HG03558 (cell line): ENCODE measurements around the gene WWC1.

ENCODE experiments used
- ATAC-seq: cut with Tn5 transposase; IDR thresholded peaks from one replicate; pipeline ENCODE4 v1.9.1; 2021; ENCODE audit warnings: moderate number of reproducible peaks; ENCODE audit not compliant: unreplicated experiment; ENCODE audit errors: extremely low read depth

The WWC1 gene

DNA sequence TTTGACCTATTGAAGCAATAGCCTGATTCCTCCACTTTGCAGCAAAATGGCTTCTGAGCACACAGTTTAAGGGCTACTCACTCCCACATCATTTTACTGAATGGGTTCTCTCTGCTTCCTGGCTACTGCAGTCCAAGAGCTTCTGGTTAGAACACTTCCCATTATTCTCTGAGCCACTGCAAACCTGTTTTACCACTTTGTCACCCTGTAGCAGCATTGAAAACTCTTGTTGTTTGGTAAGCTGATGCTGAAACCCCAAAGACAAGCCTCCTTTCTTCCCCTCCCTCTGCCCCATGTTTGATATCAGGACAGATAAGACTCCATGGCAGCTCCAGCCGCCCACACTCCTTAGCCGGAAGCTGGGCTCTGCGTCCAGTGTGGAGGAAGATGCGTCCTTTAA is 110.4 kb downstream of the WWC1 start:
- ATAC-seq: no peak

DNA sequence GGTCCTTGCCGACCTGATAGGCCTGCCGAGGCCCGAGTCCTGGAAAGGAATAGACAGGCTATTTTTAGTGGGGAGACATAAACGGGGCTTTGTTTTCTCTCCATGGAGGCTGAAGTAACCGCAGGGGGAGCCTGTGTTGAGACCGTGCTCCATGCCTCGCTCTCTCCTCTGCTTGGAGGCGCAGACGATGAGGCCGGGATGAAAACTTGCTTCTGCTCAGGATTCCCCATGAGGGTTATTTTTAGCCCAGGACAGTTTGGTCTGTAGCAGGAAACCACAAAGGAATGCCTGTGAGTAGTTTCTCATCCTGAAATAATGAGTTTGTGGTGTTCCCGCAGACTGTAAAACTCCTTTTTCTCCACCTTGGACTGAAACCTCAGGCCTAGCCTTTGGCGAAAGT is 112.9 kb downstream of the WWC1 start:
- no peak for ATAC-seq

DNA sequence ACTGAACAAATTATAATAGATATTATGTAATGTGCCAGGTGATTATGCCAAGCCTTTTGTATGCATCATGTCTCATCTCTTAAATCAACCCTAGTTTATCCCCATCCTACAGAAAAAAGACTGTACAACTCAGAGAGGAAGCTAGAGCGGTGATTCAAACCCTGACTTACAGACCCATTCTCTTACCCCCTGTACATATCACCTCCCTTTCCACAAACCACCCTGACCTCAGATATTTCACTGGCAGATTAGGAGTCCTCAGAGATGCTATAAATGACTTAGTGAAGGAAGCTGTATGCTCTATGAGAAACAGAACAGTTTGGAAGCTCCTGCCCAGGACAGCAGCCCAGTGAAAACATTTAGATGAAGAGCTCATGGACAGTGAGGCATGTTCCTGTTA is 115.8 kb downstream of the WWC1 start:
- ATAC-seq: no peak

DNA sequence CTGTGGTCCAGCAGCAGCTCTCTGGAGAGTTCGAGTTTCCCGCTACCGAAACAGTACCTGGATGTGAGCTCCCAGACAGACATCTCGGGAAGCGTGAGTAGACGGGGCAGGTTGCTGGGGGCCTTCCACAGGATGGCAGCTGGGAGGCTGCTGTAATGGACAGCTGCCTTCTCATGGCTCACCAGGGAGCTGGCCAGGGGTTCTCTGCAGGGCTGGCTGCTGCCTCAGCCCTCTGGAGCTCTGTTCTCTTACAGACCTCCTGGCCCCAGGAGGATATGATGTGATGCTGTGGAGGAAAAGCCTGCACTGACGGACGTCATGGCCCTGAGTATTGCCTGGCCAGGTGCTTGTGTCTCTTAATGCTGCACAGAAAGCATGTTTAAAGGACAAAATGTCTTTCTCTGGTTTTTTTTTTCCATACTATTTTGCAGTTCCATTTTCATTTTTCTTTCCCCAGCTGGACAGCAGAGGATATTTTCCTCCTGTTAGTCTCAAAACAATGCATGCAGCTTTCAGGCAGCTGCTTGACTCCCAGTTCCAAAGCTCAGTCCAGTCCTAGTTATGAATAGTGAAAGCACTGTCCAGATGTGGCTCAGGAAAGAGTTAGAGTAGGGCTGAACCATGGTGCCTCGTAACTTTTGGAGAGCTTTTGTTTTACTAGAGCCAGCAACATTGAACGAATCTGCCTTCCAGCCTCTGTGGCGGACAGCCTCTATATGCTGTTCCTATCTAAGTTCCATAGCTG is 117.3 kb downstream of the WWC1 start:
- no peak for ATAC-seq

DNA sequence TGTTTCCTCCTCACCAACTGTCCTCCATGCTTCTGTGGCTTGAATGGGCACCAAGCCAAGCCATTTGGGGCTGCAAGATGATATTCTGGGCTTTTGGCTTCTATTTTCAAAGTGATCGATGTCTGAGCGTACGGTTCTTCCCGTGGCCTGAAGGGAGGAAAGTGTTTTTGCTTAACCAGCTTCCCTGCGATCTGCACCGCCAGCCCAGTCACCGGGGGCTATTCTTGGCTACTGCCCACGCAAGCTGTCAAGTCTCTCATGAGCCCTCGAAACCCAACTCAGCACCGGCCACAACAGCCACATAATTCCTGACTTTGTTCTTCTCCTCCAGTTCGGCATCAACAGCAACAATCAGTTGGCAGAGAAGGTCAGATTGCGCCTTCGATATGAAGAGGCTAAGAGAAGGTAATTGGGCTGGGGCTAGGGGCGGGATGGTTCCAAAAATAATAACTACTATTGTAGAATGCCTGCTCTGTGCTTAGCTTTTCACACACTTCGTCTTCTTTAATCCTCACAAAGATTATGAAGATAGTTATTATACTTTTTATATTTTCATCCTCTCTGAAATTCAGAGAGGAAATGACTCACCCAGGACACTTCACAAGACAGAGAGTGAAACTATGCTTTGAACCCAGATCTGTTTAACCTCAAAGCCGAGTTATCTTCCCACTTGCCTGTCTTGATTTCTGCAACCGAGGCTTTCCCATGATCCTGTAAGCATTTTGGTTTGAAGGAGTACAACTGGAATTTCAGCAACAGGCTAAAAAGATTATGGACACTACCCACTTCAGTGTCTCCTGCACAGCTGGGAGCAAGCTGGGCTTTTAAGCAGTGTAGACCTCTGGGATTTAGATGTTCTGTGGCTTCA is 118.4 kb downstream of the WWC1 start:
- no peak for ATAC-seq

DNA sequence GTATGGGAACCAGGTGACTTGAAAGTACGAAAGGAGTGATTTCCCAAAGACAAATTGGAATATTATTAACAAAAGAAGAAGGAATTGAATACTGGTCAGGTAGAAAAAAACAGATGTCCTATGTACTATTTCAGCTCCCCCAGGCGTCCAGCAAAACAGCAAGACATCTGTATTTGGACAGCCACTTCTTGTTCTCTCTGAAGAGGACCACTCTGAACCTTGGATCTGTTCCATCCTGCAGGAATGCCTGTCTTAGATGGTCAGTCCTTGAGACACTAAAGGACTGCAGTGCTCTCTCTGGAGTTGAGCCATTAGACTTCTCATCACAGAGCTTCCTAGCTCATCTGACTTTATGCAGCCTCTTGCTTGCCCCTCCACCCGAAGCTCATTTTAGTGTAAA is 120.4 kb downstream of the WWC1 start:
- no peak for ATAC-seq

DNA sequence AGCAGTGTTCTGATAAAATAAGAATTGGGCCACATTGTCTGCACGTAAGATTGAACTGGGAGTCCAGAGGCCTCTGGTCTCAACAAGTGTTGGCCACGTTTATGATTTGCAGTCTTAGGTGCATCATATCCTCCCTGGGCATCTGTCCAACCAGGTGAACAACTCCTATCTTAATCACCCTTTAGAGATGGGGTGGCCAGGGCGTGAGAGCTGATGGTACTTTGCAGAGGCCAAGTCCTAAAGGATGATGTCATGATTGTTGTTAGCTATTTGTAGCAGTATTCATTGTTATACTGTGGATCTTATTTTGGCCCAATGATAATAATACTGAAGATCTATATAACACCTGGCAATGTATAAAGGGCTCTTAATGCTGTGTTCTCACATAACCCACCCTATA is 121.6 kb downstream of the WWC1 start:
- no peak for ATAC-seq

DNA sequence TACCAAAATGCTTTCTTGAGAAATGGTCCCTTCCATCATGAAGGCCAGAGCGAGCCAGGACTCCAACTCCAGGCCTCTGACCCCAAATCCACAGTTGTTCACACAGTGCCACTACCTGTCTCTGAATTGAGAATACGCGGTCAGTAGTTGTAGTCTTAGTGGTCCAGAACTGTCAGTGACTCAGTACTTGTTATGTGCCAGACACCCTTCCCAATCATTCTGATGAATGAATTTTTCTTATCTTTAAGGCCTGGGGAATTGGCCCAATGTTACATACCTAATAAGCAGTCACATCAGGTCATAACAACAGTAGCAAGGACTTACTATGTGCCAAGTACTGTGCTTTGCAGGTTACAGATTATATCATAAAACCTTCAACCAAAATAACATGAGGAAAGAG is 122.2 kb downstream of the WWC1 start:
- ATAC-seq: no peak

DNA sequence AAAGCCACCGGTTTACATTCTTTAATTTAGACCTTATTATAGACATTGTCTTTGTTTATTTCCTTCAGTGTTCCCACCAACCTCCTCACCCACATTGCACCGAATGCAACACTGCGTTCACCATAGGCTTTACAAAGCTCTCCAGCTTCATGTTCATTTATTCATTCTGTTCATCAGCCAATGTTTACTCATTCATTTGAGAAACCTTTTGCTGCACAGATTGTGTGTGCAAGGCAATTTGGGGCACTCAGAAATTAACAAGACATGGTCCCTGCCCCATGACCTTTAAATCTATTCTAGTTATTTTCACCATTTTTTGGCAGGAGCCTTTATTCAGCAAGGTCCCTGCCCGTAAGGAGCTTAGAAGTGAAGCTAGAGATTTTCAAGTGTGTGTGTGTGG is 124.0 kb downstream of the WWC1 start:
- no peak for ATAC-seq

DNA sequence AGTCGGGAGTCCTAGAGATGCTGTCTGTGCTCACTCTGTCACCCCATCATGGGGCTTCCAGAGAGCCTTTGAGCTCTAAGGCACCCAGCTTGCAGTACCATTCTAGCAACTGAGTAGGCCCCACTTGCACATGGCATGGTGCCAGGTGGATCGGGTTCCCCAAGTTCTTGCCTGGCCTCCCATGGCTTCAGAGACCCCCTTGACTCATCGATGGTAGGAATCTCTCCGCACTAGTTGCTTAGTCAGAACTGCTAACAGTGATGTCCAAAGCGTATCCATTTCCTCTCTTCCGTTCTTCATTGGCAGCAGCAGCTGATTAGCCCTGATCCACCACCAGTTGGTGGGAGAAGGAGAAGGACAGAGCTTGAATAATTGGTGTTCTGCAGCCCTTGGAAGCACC is 124.5 kb downstream of the WWC1 start:
- ATAC-seq: no peak

DNA sequence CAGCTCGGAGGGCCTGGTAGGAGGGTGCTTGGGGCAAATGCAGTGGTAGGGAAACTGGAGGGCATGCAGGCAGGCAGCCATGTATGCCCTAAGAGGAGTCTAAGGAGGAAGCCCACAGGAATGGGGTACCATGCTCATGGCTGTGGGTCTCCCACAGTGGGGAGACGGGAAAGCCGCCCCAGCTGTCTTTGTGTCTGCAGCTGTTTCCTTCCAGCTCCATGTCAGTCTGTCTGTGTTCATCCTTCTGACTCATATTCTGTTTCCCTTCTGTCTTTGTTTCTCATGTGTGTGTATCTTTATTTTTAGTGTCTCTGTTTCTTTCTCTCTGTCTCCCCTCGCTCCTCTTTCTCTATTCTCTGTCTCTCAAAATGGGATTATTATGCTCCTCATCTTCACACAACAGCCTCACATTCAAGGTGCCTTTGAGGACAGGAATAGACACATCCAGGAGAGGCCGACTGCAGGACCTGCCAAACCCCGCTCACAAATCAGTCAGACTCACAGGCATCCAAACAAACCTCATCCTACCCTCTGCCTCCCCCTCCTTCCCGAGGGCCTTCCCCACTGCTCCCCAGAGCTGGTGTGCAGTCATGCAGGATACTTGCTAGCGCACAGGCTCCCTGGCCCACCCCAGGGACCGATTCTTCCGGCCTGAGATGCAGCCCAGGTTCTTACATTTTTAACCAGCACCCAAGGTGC is 126.4 kb downstream of the WWC1 start:
- no peak for ATAC-seq

DNA sequence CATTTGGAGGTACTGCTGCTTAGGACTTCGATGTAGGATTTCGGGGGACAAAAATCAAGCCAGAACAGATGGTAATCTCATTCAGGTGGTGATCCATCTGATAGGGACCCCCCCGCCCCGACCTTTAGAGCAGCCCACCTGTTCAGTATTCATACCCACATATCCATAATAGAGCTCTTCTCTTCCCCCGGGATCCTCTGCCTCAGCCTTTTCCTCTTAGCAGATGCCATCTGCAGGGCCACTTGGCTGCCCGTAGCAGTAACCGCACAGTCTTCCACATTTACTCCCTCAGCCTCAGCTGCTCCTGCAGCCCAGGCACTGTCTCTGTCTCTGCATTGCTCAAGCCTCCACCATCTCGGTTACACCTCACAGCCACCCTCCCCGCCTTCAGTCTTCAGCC is 129.0 kb downstream of the WWC1 start:
- no peak for ATAC-seq

DNA sequence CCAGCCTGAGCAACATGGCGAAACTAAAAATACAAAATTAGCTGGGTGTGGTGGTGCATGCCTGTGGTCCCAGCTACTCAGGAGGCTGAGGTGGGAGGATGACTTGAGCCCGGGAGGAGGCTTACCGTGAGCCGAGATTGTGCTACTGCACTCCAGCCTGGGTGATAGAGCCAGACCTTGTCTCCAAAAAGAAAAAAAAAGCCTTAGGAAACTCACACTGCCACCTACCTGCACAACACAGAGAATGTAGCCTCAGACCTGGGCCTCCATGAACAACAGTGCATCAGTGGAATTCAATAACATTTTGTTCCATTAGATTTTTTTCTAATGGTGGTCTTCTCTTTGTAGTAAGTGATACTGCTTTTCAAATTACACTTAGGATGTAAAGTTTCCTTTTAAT is 131.0 kb downstream of the WWC1 start:
- no peak for ATAC-seq

DNA sequence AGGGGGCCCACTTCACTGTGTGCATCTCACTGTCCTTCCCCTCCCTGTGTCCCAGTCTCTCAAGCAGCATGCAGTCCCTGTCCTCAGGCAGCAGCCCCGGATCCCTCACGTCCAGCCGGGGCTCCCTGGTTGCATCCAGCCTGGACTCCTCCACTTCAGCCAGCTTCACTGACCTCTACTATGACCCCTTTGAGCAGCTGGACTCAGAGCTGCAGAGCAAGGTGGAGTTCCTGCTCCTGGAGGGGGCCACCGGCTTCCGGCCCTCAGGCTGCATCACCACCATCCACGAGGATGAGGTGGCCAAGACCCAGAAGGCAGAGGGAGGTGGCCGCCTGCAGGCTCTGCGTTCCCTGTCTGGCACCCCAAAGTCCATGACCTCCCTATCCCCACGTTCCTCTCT is 132.0 kb downstream of the WWC1 start:
- no peak for ATAC-seq

DNA sequence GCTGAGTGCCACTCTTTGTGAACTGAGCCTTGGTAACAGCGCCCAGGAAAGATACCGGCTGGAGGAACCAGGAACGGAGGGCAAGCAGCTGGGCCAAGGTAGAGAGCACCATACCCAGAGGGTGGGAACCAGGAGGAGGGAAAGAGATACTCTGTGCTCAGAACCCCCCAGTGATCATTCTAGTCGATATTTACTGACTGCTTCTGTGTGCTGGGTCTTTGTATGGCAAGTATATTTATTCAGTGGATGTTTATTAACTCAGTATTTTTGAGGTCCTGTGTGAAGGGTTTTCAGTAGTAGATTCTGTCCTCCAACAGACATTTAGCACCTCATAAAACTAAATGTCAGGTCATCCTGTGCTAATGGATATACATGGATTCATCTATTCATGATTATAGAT is 132.5 kb downstream of the WWC1 start:
- ATAC-seq: no peak

DNA sequence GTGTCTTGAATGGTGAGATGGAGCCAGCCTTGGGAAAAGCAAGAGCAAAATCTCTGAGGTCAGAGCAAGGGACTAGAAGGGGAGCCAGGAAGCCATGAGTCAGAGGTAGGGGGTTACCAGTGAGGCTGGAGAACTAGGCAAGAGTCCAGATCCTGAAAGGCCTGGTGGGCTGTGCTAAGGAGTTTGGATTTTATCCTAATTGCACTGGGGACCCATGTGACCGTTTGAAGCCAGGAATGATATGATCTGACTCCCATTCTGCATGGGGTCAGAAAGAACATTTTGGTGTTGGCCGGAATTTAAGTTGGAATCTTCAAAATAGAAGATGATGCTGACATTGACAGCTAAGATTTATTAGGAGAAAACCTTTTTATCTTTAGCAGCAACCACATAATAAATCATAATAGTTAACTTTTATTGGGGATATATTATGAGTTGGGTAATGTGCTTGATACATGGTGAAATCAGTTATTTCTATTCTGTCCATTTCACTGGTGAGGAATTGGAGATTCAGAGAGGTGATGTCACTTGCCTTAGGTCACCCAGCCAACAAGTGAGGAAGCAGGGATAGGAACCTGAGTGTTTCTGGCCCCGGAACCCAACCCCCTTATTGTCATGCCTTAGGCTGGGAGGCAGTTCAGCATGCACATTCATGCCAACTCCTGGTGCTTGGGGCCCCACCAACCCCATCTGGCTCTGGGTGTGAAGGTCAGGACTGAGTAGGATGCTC is 133.3 kb downstream of the WWC1 start:
- no peak for ATAC-seq

DNA sequence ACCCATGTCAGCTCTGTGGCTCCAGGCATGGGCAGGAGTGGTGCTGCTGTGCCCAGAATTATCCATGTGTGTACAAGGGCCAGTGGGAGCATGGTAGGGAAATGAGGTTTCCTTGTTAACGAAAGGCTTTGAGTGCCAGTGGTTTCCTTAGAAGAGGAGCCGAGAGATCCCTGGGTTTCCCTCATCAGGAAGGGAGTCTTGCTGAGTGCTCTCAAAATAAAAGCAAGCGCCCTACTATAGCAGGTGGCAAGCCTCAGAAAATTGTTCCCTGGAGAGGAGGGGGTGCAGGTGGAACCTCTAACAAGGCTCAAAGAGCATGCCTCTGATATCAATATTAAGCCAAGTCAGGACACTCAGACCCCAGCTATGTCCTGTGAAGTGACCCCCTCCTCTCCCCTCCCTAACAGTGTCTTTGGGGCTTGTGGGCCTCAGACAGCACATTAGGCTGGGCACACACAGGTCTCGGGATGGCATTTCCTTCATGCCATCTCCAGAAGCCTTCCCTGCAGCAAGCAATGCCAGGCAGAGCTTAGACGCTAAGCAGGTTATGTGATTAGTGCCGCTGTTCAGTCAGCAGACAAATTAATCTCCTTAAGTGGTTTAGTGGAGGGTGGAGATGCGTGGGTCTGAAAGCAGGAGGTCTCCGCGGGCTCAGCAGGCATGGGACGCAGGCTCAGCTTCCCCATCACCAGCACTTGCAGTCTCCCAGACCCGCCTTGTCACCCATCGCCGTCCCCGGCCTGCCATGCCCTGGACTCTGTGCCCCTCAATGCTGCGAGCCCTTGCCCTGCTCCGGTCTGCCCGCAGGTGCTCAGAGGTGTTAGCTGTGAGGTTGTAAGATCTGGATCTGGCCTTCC is 134.8 kb downstream of the WWC1 start:
- no peak for ATAC-seq

DNA sequence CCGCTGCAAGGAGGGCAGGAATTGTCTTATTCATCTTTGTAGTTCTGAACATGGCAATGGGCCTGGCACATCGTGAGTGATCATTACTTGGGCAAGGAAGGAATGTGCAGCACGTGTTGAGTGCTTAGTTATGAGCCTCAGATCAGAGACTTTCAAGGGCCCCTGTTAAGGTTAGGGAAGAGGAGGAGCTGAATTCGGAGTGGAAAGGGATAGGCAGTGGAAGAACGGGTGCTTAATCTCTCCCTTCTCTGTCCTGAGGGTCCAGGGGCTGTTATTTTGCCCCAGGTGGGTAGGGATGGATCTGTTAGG is 135.4 kb downstream of the WWC1 start:
- no peak for ATAC-seq

DNA sequence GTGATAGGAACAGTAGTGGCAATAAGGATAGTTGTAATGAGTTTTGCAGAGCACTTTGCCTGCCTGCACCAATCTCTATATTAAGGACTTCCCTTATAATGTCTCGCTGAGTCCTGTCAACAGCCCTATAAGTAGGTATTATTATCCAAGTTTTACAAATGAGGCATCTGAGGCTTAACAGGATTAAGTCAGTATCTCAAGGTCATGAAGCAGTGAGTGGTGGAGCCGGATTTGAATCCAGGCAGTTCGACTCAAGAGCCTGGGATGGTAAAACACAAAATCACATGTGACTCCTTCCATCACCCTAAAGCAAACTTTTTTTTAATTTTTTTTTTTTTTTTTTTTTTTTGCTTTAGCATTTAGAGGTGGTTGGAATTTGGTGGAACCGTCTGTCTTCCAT is 135.8 kb downstream of the WWC1 start:
- no peak for ATAC-seq

DNA sequence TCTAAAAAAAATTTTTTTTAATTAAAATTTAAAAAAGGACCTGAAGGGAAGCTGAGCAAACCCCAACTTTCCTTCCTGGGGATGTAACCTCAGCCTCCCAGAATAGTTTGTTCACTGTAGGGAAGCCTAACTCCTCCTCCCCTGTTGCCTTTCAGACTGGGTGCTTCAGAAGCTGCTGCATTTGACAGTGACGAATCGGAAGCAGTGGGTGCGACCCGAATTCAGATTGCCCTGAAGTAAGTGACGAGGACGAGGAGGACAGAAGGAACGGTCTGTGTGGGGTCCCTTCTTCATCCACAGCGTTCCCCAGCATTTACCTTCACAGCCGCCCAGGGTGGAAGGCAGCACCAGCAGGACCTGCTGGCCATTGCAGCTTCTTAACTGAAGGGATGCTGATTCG is 137.1 kb downstream of the WWC1 start:
- no peak for ATAC-seq
